ENCODE results near the gene DOCK1. TPM values are rescaled to one million over a fixed set of nuclear protein-coding genes. Genes with fewer than 3 reads are reported as not detected.

Gene DOCK1
- total RNA-seq, 2 donors from 2014 or later: 72.4 to 89.3 TPM

- Mint-ChIP-seq H3K9me3 (no peaks in the 10 kb centered on the region), H3K27ac (no peak overlapping the region), H3K36me3 (ENCODE audit: low read depth) (peaks cover 80% of the 10 kb centered on the region), H3K4me1 (no peaks in the 10 kb centered on the region), H3K4me3 (no peak overlapping the region), H3K27me3 (ENCODE audit: insufficient read depth) (no peaks in the 10 kb centered on the region)
- no peaks in the 10 kb centered on the region for H3K27me3 ChIP-seq (ENCODE audit: control insufficient read depth, insufficient read depth, low read length, poor library complexity, severe bottlenecking)
- H3K36me3 ChIP-seq (ENCODE audit: control insufficient read depth, insufficient read depth, low read length): peaks cover 71% of the 10 kb centered on the region
- no peak overlapping the region for H3K4me3 ChIP-seq (ENCODE audit: low read length)
- no peak for TF ChIP-seq CTCF (conservative IDR thresholded peaks at IDR 0.05)
- H3K27ac ChIP-seq (ENCODE audit: low read depth, low read length): no peak overlapping the region
- WGBS, 2 experiments (ENCODE audit: insufficient coverage in 1 of 2, insufficient read length in 1 of 2): 95% methylated on average over 8 of the region's 8 CpGs
- no peak overlapping the region for H3K9ac ChIP-seq (ENCODE audit: extremely low read depth, low read length, poor library complexity, severe bottlenecking)
- H3K9me3 ChIP-seq (ENCODE audit: control insufficient read depth, low read length): no peaks in the 10 kb centered on the region
- no peaks in the 10 kb centered on the region for H3K4me1 ChIP-seq (ENCODE audit: control insufficient read depth, insufficient read depth, low read length)
- DNase-seq: peak; percentile 13
Measured at GRCh38 chr10:127039435-127039834, 134.2 kb downstream of the DOCK1 start.

- H3K4me3 Mint-ChIP-seq: no peak overlapping the region
- DNase-seq: no peak
- no peaks in the 10 kb centered on the region for H3K4me1 Mint-ChIP-seq
- Histone ChIP-seq H3K36me3 (ENCODE audit: control insufficient read depth, insufficient read depth, low read length) (peaks cover 61% of the 10 kb centered on the region), H3K27ac (ENCODE audit: low read depth, low read length) (no peak overlapping the region), H3K9me3 (ENCODE audit: control insufficient read depth, low read length) (no peaks in the 10 kb centered on the region), H3K4me3 (ENCODE audit: low read length) (no peak overlapping the region), H3K27me3 (ENCODE audit: control insufficient read depth, insufficient read depth, low read length, poor library complexity, severe bottlenecking) (no peaks in the 10 kb centered on the region), H3K9ac (ENCODE audit: extremely low read depth, low read length, poor library complexity, severe bottlenecking) (no peak overlapping the region), H3K4me1 (ENCODE audit: control insufficient read depth, insufficient read depth, low read length) (no peaks in the 10 kb centered on the region)
- H3K36me3 Mint-ChIP-seq (ENCODE audit: low read depth): peaks cover 78% of the 10 kb centered on the region
- H3K27me3 Mint-ChIP-seq (ENCODE audit: insufficient read depth): no peaks in the 10 kb centered on the region
- H3K9me3 Mint-ChIP-seq: no peaks in the 10 kb centered on the region
- no peak overlapping the region for H3K27ac Mint-ChIP-seq
- 95 to 100% methylated on average over 2 to 4 of the region's 4 CpGs for WGBS, 2 experiments (ENCODE audit: insufficient coverage in 1 of 2, insufficient read length in 1 of 2)
- TF ChIP-seq CTCF (conservative IDR thresholded peaks at IDR 0.05): no peak
Measured at GRCh38 chr10:127040756-127041155, 135.5 kb downstream of the DOCK1 start.

GRCh38 chr10:127041552-127041951 lies 136.3 kb downstream of the DOCK1 start:
- Histone ChIP-seq H3K27me3 (ENCODE audit: control insufficient read depth, insufficient read depth, low read length, poor library complexity, severe bottlenecking) (no peaks in the 10 kb centered on the region), H3K9me3 (ENCODE audit: control insufficient read depth, low read length) (no peaks in the 10 kb centered on the region), H3K27ac (ENCODE audit: low read depth, low read length) (no peak overlapping the region), H3K4me1 (ENCODE audit: control insufficient read depth, insufficient read depth, low read length) (no peaks in the 10 kb centered on the region), H3K9ac (ENCODE audit: extremely low read depth, low read length, poor library complexity, severe bottlenecking) (no peak overlapping the region), H3K36me3 (ENCODE audit: control insufficient read depth, insufficient read depth, low read length) (peaks cover 61% of the 10 kb centered on the region), H3K4me3 (ENCODE audit: low read length) (no peak overlapping the region)
- H3K4me1 Mint-ChIP-seq: no peaks in the 10 kb centered on the region
- peaks cover 76% of the 10 kb centered on the region for H3K36me3 Mint-ChIP-seq (ENCODE audit: low read depth)
- H3K27ac Mint-ChIP-seq: no peak overlapping the region
- WGBS, 2 experiments (ENCODE audit: insufficient coverage in 1 of 2, insufficient read length in 1 of 2): 92 to 100% methylated on average over 2 to 6 of the region's 6 CpGs
- no peak for DNase-seq
- no peak overlapping the region for H3K4me3 Mint-ChIP-seq
- no peak for TF ChIP-seq CTCF (conservative IDR thresholded peaks at IDR 0.05)
- H3K9me3 Mint-ChIP-seq: no peaks in the 10 kb centered on the region
- no peaks in the 10 kb centered on the region for H3K27me3 Mint-ChIP-seq (ENCODE audit: insufficient read depth)

Measured in endodermal cell (in vitro differentiated cells).